Renal cortical epithelial cell (primary cell): ENCODE data around the gene KIF7. TPM values are rescaled to one million over a fixed set of nuclear protein-coding genes. Genes with fewer than 3 reads are reported as not detected.

Experiments
- DNase-seq: peaks from one replicate; pipeline ENCODE4 v3.0.0-alpha.2; 2011; ENCODE audit warnings: low read depth
- total RNA-seq: library from RNA; depleted of rRNA; stranded (reverse); fragments of >200 nt; gene quantifications from 2 replicates; pipeline ENCODE4 v1.2.3, GENCODE V29; 2014

The KIF7 gene
- total RNA-seq, 1 donor from 2014 or later: 4.1 TPM

GRCh38 chr15:89670971-89671560 lies 15.8 kb upstream of the KIF7 start:
- no peak for DNase-seq

DNA sequence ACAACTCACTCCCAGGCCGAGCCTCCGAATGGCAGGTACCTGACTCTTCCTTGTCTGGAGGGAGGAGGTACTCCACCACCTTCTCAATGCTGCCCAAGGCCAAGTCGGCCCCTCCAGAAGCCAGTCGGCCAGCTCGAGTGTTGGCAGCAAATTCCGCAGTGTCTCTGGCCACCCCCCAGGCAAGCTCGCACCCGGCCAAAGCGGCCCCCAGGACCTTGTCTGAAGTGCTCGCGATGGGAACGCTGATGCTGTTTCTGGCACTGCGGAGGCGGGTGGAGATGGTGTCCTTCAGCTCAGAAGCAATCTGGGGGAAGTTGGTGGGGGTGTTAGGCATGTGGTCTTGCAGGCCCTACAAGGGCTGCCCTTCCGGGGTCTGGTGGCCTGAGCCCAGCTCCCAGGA lies 14.7 kb upstream of the KIF7 start:
- DNase-seq: no peak

- DNase-seq: no peak
Measured at GRCh38 chr15:89669309-89669865, 14.1 kb upstream of the KIF7 start.

GRCh38 chr15:89668171-89668570 lies 12.9 kb upstream of the KIF7 start:
- no peak for DNase-seq

- DNase-seq: no peak
Measured at GRCh38 chr15:89667706-89667960, 12.4 kb upstream of the KIF7 start.

- DNase-seq: no peak
Measured at GRCh38 chr15:89666858-89667705, 11.8 kb upstream of the KIF7 start.

GRCh38 chr15:89666184-89666857 lies 11.1 kb upstream of the KIF7 start:
- no peak for DNase-seq

GRCh38 chr15:89665449-89666181 lies 10.3 kb upstream of the KIF7 start:
- no peak for DNase-seq

GRCh38 chr15:89664441-89665350 lies 9.4 kb upstream of the KIF7 start:
- no peak for DNase-seq

GRCh38 chr15:89662893-89663626 lies 7.8 kb upstream of the KIF7 start:
- DNase-seq: no peak

GRCh38 chr15:89660556-89660955 lies 5.3 kb upstream of the KIF7 start:
- DNase-seq: no peak

DNA sequence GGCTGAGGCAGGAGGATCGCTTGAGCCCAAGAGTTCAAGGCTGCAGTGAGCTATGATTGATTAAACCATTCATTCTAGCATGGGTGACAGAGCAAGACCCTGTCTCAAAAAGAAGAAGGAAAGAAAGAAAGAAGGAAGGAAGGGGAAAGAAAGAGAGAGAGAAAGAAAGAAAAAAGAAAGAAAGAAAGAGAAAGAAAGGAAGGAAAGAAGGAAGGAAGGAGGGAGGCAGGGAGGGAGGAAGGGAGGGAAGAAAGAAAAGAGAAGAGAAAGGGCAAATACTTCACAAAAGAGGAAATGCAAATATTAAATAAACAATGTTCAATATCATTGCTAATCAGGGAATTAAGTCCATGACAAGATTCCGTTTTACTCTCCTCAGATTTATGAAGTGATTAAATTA lies 4.0 kb upstream of the KIF7 start:
- DNase-seq: no peak

- no peak for DNase-seq
Measured at GRCh38 chr15:89657686-89658200, 2.5 kb upstream of the KIF7 start.

DNA sequence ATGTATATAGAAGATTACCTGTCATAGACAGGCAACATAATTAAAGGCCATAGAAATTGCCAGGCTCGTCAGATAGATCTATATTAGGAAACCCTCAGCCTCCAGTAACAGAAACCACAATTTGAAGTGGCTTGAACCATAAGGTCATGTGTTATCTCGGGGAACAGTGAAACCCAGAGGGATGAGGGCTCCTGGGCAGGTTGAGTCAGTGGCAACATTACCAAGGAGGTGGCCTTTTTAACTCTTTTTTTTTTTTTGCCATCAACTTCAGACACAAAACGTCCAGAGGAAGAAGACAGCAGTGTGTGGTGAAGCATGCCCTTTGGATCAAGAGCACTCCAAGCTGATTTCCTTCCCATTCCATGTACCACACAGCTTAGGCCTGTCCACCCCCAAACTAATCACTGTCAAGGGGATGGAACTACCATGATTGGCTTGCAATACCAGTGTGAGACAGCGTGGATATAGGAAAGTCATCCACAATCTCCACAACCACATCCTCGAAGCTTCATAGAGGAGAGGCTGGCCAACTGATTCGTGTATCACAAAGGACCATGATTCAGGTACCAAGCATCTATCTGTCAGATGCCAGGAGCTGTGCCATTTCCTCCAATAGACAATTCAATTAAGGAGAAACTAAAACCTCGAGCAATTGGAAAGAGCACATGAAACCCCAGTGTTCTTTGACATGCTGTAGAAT lies 999 bp upstream of the KIF7 start:
- DNase-seq: no peak

GRCh38 chr15:89654301-89654761 lies 936 bp downstream of the KIF7 start:
- DNase-seq: no peak

DNA sequence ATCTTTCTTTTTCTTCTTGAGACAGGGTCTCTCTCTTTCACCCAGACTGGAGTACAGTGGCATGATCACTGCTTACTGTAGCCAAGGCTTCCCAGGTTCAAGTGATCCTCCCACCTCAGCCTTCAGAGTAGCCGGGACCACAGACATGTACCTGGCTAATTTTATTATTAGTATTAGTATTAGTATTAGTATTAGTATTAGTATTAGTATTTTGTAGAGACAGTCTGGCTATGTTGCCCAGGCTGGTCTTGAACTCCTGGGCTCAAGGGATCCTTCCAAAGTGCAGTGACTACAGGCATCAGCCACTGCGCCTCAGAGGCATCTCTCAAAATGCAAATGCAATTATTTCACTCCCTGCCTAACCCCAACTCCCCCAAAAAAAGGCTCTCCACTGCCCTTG lies 1.7 kb downstream of the KIF7 start:
- no peak for DNase-seq

GRCh38 chr15:89652666-89653065 lies 2.6 kb downstream of the KIF7 start:
- DNase-seq: no peak

DNA sequence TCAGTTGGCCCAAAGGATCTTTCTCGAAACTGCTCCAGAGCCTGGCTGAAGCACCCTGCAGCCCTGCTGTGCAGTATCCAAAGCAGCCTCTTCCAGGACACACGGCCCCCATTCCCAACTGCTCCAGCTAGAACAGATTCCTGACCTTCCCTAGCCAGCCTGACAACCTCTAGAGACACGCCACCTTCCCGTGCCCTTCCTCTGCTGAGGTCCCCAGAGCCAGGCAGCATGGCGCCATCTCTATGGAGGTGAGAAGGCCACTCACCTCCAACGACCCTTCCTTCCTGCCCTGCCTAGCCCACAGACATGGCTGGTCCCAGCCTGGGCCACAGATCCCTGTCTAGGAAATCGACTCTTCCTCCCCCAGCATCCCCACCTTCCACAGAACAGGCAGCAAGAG lies 3.1 kb downstream of the KIF7 start:
- DNase-seq: no peak

DNA sequence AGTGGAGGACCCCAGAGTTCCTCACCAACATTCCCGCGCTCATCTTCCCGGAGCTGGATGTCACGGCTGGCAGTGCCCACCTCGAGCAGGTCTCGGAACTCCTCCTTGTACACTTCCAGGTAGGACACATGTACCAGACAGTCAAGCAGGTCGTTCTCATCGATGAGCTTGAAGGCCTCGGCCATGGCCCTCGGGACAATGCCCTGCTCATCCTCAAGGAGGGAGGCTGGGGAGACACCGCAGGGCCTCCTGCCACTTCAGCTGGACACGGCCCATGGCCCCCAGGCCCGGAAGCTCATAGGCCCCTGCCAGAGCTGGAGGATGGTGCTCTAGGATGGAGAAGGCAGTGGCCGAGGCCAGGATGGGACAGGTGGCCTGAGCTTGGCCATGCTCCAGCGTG lies 5.6 kb downstream of the KIF7 start:
- no peak for DNase-seq
